GM21526 (cell line): ENCODE results near the gene ESYT2.

Experiments
- ATAC-seq: cut with Tn5 transposase; IDR thresholded peaks from one replicate; pipeline ENCODE4 v1.9.1; 2021; ENCODE audit warnings: moderate library complexity; ENCODE audit not compliant: unreplicated experiment, low FRiP score

ESYT2 gene

DNA sequence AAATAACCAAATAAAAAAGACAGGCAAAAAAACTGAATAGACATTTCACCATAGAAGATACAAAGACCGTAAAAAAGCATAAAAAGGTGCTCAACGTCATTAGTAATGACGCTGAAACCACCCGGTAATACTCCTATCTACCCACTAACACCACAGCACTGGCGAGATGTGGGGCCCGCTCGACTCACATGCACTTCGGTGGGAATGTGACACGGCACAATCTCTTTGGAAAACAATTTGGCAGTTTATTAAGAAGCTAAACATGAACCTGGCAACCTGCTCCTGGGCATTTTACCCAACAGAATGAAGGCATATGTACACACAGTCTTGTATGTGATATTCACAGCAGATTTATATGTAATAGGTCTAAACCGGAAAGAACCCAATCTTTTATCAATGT, 81.9 kb downstream of the ESYT2 start:
- no peak for ATAC-seq

DNA sequence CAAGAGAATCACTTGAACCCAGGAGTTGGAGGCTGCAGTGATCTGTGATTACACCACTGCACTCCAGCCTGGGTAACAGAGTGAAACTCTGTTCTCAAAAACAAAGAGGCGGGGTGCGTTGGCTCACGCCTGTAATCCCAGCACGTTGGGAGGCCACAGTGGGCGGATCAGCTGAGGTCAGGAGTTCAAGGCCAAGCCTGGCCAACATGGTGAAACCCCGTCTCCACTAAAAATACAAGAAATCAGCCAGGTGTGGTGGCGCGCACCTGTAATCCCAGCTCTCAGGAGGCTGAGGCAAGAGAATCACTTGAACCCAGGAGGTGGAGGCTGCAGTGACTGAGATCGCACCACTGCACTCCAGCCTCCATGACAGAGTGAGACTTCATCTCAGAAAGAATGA, 82.4 kb downstream of the ESYT2 start:
- ATAC-seq = no peak

GRCh38 chr7:158745057-158745715, 84.1 kb downstream of the ESYT2 start:
- no peak for ATAC-seq

GRCh38 chr7:158744070-158744469, 85.2 kb downstream of the ESYT2 start:
- no peak for ATAC-seq

DNA sequence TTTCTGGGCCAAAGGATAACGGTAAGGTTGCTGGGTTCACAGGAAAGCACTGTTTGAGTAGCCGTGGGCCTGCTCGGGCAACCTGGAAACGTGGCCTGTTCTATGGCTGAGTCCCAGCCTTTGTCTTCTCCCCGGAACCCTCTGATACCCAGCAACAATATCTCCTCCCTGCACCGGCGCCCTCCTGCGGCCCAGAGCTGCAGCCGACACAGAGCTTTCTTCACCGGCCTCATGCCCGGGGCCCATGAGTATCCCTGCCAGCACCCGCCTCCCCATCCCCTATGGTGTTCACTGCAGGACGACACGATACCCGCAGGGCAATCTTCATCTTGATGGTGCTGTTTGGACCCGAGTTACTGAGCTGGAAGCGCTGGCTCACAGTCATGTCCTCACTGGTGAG, 86.1 kb downstream of the ESYT2 start:
- no peak for ATAC-seq

DNA sequence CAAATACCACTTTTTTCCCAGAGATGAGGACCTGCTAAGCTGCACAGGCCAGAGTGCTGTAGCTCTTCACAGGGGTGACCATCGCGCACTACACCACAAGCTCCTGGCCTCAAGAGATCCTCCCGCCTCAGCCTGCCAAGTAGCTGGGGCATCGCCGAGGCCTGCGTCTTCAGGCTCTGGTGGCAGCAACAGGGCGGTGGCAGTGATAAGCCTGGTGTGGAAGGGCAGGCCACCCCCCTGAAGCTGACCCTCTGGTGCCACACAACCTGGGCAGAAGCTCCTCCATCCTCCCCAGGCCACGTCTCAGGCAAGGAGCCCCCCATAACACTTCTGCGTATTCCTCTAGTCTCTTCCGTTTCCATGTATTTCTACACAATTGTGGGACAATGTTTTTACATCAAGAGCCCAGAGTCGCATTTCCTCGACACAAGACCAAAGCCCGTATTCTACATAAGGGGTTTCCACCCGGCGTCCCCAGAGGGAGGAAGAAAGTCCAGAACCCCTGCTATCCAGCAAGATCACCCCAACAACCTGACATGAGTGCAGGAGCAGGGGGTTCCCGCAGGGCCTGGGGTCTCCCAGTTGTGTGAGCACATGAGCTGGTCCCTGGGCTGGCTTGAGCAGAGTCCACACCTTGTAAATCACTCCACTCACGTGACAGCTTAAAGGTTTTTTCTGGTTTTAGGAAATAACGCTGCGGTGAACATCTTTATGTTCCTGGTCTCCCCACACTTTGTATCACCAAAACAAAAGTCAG, 87.1 kb downstream of the ESYT2 start:
- ATAC-seq = no peak

GRCh38 chr7:158741294-158741666, 88.0 kb downstream of the ESYT2 start:
- no peak for ATAC-seq

DNA sequence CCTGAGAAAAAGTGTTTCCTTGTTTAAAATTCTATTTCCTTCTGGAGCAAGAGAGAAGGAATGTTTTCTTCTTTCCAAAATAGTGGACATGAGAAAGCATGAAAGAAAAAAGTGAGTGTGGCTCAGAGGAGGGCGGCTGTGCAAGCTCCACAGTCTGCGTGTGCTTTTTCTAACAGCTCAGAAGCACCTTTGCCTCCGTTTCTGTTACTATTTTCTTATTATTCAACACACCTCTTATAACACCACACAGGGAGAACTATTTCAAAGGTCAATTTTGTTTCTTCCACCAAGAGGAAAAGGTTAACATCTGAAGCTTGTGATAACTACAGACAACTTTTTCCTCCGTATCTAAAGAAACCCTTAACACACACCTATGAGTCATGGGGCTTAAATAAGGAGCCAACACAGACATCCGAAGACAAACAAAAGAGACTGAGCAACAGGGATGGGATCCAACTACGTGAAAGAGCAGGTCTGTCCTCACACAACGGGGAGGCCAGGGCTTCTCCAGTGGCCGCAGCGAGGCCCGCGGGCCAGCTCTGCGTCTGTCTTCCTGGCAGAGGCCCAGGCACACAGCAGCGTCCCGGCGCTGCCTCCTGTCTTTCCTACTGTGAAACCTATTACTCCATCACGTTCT, 88.5 kb downstream of the ESYT2 start:
- ATAC-seq = no peak

- no peak for ATAC-seq
Observed at GRCh38 chr7:158740013-158740656, 89.2 kb downstream of the ESYT2 start.

DNA sequence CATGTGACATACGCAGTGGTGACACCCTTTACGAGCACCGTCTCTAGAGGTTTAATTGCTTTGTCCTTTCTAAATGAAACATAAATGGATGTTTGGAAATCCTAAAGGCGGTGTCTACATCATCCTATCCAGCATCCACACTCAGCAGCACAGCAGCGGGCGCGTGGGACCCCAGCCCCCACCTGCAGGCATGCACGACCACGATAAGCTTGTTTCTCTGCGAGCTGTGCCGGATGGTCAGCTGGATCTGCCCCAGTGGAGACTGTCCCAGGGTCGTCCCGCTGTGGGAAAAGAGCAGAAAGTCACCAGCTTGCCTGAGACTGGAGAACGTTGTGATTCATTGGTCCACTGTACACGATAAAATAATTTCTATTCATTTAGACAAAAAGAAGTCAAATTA, 90.5 kb downstream of the ESYT2 start:
- ATAC-seq = no peak

GRCh38 chr7:158737064-158737695, 92.1 kb downstream of the ESYT2 start:
- no peak for ATAC-seq

DNA sequence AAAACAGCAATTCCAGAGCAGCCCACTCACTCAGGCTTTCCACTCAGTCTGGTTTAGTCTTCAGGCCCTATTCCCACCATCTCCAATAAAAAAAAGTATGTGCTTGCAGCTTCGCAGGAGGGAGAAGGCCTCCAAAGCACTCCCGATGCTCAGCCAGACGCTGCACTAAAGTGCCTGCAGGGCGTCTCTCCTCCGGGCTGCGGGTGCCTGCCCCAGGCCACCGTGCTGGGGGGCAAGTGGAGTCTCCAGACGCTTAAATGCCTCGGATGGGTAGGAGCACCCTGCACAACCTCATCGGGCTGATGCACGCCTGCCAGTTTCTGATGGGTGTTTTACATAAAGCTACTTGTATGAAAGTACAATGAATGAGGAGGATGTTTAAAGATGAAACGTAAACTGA, 93.4 kb downstream of the ESYT2 start:
- ATAC-seq = no peak

GRCh38 chr7:158734861-158735260, 94.4 kb downstream of the ESYT2 start:
- no peak for ATAC-seq

DNA sequence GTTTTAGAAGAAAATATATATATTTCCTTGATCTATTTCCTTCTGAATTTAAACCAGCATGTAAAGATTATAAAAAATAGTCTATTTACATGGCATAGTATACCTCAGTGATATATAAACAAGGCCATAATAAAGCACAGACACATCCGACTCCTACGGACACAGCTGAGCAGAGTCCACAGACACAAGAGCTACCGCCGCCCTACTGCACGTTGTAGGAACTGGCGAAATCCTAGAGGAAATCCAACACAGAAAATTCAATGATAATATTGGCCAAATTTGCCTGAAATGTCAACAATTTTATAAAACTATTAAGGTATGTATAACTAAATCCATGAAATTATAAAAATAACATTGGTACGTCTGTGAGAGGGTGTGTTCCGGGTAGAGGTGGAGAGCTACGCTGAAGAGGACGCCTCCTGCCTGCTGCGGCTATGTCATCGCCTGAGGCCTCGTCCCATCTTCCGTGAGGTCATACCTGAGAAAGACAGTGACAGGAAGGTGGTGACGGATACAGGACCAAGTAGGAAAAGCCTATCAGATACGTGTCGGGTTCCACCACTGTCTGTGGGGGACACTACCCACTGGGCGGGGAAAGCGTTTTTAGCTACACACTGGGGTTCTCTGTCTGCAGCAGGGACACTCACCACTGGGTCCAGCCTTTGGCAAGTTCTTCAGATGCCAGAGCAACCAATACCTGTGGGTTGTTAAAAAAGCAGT, 95.4 kb downstream of the ESYT2 start:
- ATAC-seq = no peak

DNA sequence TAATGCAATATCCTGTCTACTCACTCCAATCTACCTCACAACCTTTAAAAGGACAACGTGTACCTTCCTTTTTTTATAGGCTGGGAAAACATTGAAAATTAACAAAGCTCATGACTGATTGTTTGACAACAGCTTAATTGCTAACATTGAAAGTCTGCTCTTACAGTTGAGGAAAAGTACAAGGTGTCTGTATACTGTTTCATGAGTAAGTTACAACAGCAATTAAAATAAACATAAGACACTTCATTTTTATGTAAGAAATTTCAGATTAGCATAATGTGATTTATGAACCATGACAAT, 96.1 kb downstream of the ESYT2 start:
- ATAC-seq = no peak

- no peak for ATAC-seq
Observed at GRCh38 chr7:158732494-158733219, 96.7 kb downstream of the ESYT2 start.

- ATAC-seq = no peak
Observed at GRCh38 chr7:158731761-158732160, 97.5 kb downstream of the ESYT2 start.

DNA sequence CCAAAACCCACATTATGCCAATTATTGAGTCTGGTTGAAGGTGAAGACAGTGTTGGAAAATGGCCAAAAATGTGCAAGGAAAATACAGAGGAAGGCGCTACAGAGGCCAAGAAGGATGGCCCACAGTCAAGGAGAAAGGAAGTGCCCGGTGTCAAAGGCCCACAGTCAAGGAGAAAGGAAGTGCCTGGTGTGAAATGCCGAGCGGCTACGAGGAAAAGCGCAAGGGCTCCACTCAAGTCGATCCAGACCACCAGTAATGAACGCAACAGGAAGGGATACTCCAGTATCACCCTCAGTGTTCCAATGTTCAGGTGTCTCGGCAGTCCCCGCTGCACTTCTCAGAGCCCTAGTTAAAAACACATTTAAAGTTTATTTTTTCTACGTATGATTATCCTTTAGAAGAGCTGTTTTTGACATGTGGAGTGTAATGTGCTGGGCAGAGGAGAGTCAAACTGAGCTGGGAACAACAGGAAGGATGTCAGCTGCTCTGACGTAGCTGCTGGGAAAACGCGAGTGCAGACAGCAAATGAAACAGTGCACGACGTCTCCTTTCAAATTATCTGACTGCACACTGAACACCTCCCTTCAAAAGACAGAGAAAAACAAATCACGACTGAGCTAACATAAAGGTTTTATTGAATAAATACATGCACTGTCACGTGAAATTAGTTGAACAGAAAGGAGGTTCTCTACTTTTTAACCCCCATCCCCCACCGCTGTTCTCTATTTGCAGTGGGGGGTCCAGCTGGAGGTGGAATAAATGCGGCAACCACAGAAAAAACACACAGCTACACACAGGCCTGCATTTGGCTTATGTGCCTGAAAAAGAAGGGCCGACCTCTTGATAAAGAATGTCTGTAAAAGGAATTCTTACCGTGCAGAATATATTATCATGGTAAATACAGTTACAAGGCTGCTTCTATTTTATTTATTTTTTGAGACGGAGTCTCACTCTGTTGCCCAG, 98.6 kb downstream of the ESYT2 start:
- no peak for ATAC-seq
